T-cell (primary cell): ENCODE results near the gene PLEK. TPM values are rescaled to one million over a fixed set of nuclear protein-coding genes. Genes with fewer than 3 reads are reported as not detected.
A peak's percentile ranks its signal among the peaks of the same experiment; 100 is the strongest.

Source experiments
- ATAC-seq, 4 experiments: fragments of 200-7000 bp in 3 of 4; fragments of 150-1000 bp in 1 of 4; cut with Tn5 transposase; replicated peaks in 1 of 4; 1 replicate in 3 of 4; 2 replicates in 1 of 4; pipeline ENCODE4 v1.10.0; 2021; ENCODE audit warnings: moderate library complexity in 3 of 4, mild to moderate bottlenecking in 2 of 4, moderate number of reproducible peaks in 1 of 4
- CTCF ChIA-PET, 2 donors: fragments of 300-600 bp; sonication (Branson Sonifier 250); formaldehyde crosslinking; loops; one replicate each; lab custom pipeline; 2022; ENCODE audit warnings: antibody characterized with exemption in 2 of 2; lab: Charles Lee
- POLR2A ChIA-PET, 2 donors: fragments of 300-600 bp; sonication (Branson Sonifier 250); formaldehyde crosslinking; loops; one replicate each; lab custom pipeline; 2022; ENCODE audit warnings: antibody characterized with exemption in 2 of 2; lab: Charles Lee
- DNase-seq, 35 experiments: peaks; one replicate each; pipeline versions ENCODE4 v3.0.0 to v3.0.0-alpha.2; 2013 to 2023
- H3K27ac ChIP-seq: one replicate; pipeline ENCODE4 v1.5.1; 2013; ENCODE audit warnings: low read length
- H3K27me3 ChIP-seq, 2 experiments: replicated peaks in 1 of 2; 1 replicate in 1 of 2; 2 replicates in 1 of 2; pipeline versions ENCODE4 v1.6.1 to v1.7.0; 2013; ENCODE audit warnings: low read length in 1 of 2, mixed read lengths in 1 of 2; ENCODE audit not compliant: control insufficient read depth in 2 of 2, insufficient read depth in 2 of 2; ENCODE audit errors: extremely low read depth in 1 of 2
- H3K36me3 ChIP-seq, 2 donors: 1 replicate in 1 of 2; 2 replicates in 1 of 2; pipeline versions ENCODE4 v1.6.1 to v1.7.0; 2013; ENCODE audit warnings: low read length in 1 of 2; ENCODE audit not compliant: control insufficient read depth in 2 of 2, insufficient read depth in 1 of 2; ENCODE audit errors: extremely low read depth in 1 of 2
- H3K4me1 ChIP-seq, 2 experiments: 1 replicate in 1 of 2; 2 replicates in 1 of 2; pipeline versions ENCODE4 v1.6.1 to v1.7.0; 2013; ENCODE audit warnings: low read length in 2 of 2, mixed read lengths in 1 of 2; ENCODE audit not compliant: insufficient read depth in 2 of 2, control insufficient read depth in 1 of 2; ENCODE audit errors: extremely low read depth in 1 of 2
- H3K4me3 ChIP-seq, 2 donors: 1 replicate in 1 of 2; 2 replicates in 1 of 2; pipeline versions ENCODE4 v1.5.1 to v1.7.0; 2013; ENCODE audit warnings: mild to moderate bottlenecking in 2 of 2, low read length in 1 of 2, moderate library complexity in 1 of 2; ENCODE audit not compliant: control insufficient read depth in 1 of 2; ENCODE audit errors: extremely low read depth in 1 of 2
- H3K9me3 ChIP-seq: 2 replicates; pipeline ENCODE4 v1.7.0; 2013
- H3K27ac Mint-ChIP-seq, 2 donors: one replicate each; pipeline ENCODE4 v1.8.0; 2020 to 2021; ENCODE audit warnings: mild to moderate bottlenecking in 2 of 2, mixed read lengths in 2 of 2
- H3K27me3 Mint-ChIP-seq, 2 donors: one replicate each; pipeline ENCODE4 v1.8.0; 2021 to 2022; ENCODE audit warnings: mixed read lengths in 2 of 2
- H3K36me3 Mint-ChIP-seq: one replicate; pipeline ENCODE4 v1.8.0; 2021; ENCODE audit warnings: mixed read lengths
- H3K4me1 Mint-ChIP-seq, 3 donors: one replicate each; pipeline ENCODE4 v1.8.0; 2020 to 2022; ENCODE audit warnings: mixed read lengths in 3 of 3, mild to moderate bottlenecking in 1 of 3
- H3K4me3 Mint-ChIP-seq, 3 donors: one replicate each; pipeline ENCODE4 v1.8.0; 2020 to 2022; ENCODE audit warnings: mild to moderate bottlenecking in 3 of 3, mixed read lengths in 3 of 3, moderate library complexity in 3 of 3
- H3K9me3 Mint-ChIP-seq, 3 donors: one replicate each; pipeline ENCODE4 v1.8.0; 2020 to 2022; ENCODE audit warnings: mixed read lengths in 3 of 3
- WGBS: methylation state at CpG from one replicate; pipeline ENCODE4 v1.1.5; 2013; ENCODE audit warnings: missing lambda C conversion rate; ENCODE audit not compliant: insufficient coverage; 5-methylcytosine and 5-hydroxymethylcytosine counted together
- total RNA-seq, 35 experiments: library from RNA in 6 of 35; stranded (reverse) in 6 of 35; fragments of 120-200 nt in 1 of 35; gene quantifications; one replicate each; pipeline versions ENCODE4 v1.2.1 to v1.2.4 and lab custom pipeline; 2013 to 2026

PLEK gene
- total RNA-seq, 5 donors from 2014 or later (not counting 1 experiment from before 2014, with no cell fraction given) = 5.1 to 28.4 (median 13.6) TPM

- WGBS = 90% methylated on average over 2 of the region's 2 CpGs
- H3K27ac ChIP-seq = no peak overlapping the region
- Mint-ChIP-seq H3K9me3 (no peaks in the 10 kb centered on the region), H3K4me1 (peaks cover 8 to 56% (median 20%) of the 10 kb centered on the region in 3 donors), H3K27me3 (peaks cover 0 to 2% of the 10 kb centered on the region in 2 donors), H3K4me3 (no peak overlapping the region), H3K36me3 (no peaks in the 10 kb centered on the region), H3K27ac (no peak overlapping the region)
- no peaks in the 10 kb centered on the region for H3K27me3 ChIP-seq
- H3K36me3 ChIP-seq = no peaks in the 10 kb centered on the region
- ChIA-PET POLR2A (no interaction called here), CTCF (no interaction called here)
- DNase-seq (no peak), ATAC-seq (no peak)
- H3K9me3 ChIP-seq = no peaks in the 10 kb centered on the region
- peaks cover 0 to 29% of the 10 kb centered on the region in 2 experiments for H3K4me1 ChIP-seq
- H3K4me3 ChIP-seq = no peak overlapping the region
Observed at GRCh38 chr2:68413466-68413865, 48.4 kb downstream of the PLEK start.

GRCh38 chr2:68414452-68414851 is 49.4 kb downstream of the PLEK start:
- POLR2A ChIA-PET = no interaction called here

GRCh38 chr2:68414876-68415275 is 49.8 kb downstream of the PLEK start:
- Mint-ChIP-seq H3K36me3 (no peaks in the 10 kb centered on the region), H3K4me3 (no peak overlapping the region), H3K27ac (no peak overlapping the region), H3K4me1 (peaks cover 8 to 61% (median 20%) of the 10 kb centered on the region in 3 donors), H3K9me3 (no peaks in the 10 kb centered on the region), H3K27me3 (peaks cover 0 to 2% of the 10 kb centered on the region in 2 donors)
- ChIA-PET POLR2A (no interaction called here), CTCF (interaction anchor here in 1 of 2 donors (1.2 kb wide), 1 partner anchor 8 kb away, joined by 3 read pairs; no protein-coding TSS in a partner anchor)
- 82% methylated on average over 2 of the region's 3 CpGs for WGBS
- H3K4me3 ChIP-seq = no peak overlapping the region
- H3K9me3 ChIP-seq = no peaks in the 10 kb centered on the region
- DNase-seq = no peak
- no peak for ATAC-seq
- H3K27ac ChIP-seq = no peak overlapping the region
- peaks cover 0 to 40% of the 10 kb centered on the region in 2 experiments for H3K4me1 ChIP-seq
- H3K36me3 ChIP-seq = no peaks in the 10 kb centered on the region
- H3K27me3 ChIP-seq = no peaks in the 10 kb centered on the region

More at GRCh38 chr2:68414452-68414851, 49.4 kb downstream of the PLEK start:
- Mint-ChIP-seq H3K9me3 (no peaks in the 10 kb centered on the region), H3K4me3 (no peak overlapping the region), H3K36me3 (no peaks in the 10 kb centered on the region), H3K27me3 (peaks cover 0 to 2% of the 10 kb centered on the region in 2 donors), H3K27ac (no peak overlapping the region), H3K4me1 (peaks cover 8 to 60% (median 20%) of the 10 kb centered on the region in 3 donors)
- Histone ChIP-seq H3K4me1 (peaks cover 0 to 39% of the 10 kb centered on the region in 2 experiments), H3K27me3 (no peaks in the 10 kb centered on the region), H3K36me3 (no peaks in the 10 kb centered on the region), H3K9me3 (no peaks in the 10 kb centered on the region), H3K4me3 (no peak overlapping the region), H3K27ac (no peak overlapping the region)
- CTCF ChIA-PET = interaction anchor here in 1 of 2 donors (0.6 to 1.2 kb wide), 2 partner anchors 9 to 1399 kb away, joined by 3 read pairs; no protein-coding TSS in a partner anchor
- no peak for ATAC-seq
- DNase-seq = no peak

- no peak overlapping the region for H3K27ac Mint-ChIP-seq
- H3K27me3 Mint-ChIP-seq = peaks cover 0 to 2% of the 10 kb centered on the region in 2 donors
- peaks cover 0 to 40% of the 10 kb centered on the region in 2 experiments for H3K4me1 ChIP-seq
- H3K36me3 ChIP-seq = no peaks in the 10 kb centered on the region
- no peaks in the 10 kb centered on the region for H3K27me3 ChIP-seq
- no peak overlapping the region for H3K4me3 Mint-ChIP-seq
- H3K4me1 Mint-ChIP-seq = peaks cover 8 to 57% (median 19%) of the 10 kb centered on the region in 3 donors
- H3K4me3 ChIP-seq = no peak overlapping the region
- H3K9me3 ChIP-seq = no peaks in the 10 kb centered on the region
- H3K9me3 Mint-ChIP-seq = no peaks in the 10 kb centered on the region
- ChIA-PET CTCF (no interaction called here), POLR2A (no interaction called here)
- no peak overlapping the region for H3K27ac ChIP-seq
- DNase-seq (no peak), ATAC-seq (no peak)
- no peaks in the 10 kb centered on the region for H3K36me3 Mint-ChIP-seq
Observed at GRCh38 chr2:68415521-68415920, 50.4 kb downstream of the PLEK start.

- CTCF ChIA-PET = no interaction called here
- H3K4me3 Mint-ChIP-seq = no peak overlapping the region
- H3K36me3 Mint-ChIP-seq = no peaks in the 10 kb centered on the region
- Histone ChIP-seq H3K27me3 (no peaks in the 10 kb centered on the region), H3K27ac (no peak overlapping the region), H3K4me1 (peaks cover 0 to 40% of the 10 kb centered on the region in 2 experiments), H3K4me3 (no peak overlapping the region), H3K36me3 (no peaks in the 10 kb centered on the region), H3K9me3 (no peaks in the 10 kb centered on the region)
- H3K27ac Mint-ChIP-seq = no peak overlapping the region
- ATAC-seq (no peak), DNase-seq (no peak)
- peaks cover 0 to 2% of the 10 kb centered on the region in 2 donors for H3K27me3 Mint-ChIP-seq
- POLR2A ChIA-PET = no interaction called here
- H3K4me1 Mint-ChIP-seq = peaks cover 8 to 56% (median 19%) of the 10 kb centered on the region in 3 donors
- no peaks in the 10 kb centered on the region for H3K9me3 Mint-ChIP-seq
- 97% methylated on average over 8 of the region's 9 CpGs for WGBS
Observed at GRCh38 chr2:68416081-68416675, 51.1 kb downstream of the PLEK start.

GRCh38 chr2:68417926-68418325 is 52.8 kb downstream of the PLEK start:
- no peak overlapping the region for H3K4me3 Mint-ChIP-seq
- ChIA-PET CTCF (interaction anchor here in 1 of 2 donors (1.2 to 1.4 kb wide), 2 partner anchors 11 to 21 kb away, joined by 3 to 5 read pairs; no protein-coding TSS in a partner anchor), POLR2A (interaction anchor here in 1 of 2 donors (0.6 kb wide), 1 partner anchor 68 kb away, joined by 3 read pairs; no protein-coding TSS in a partner anchor)
- H3K27me3 ChIP-seq = no peaks in the 10 kb centered on the region
- H3K4me1 Mint-ChIP-seq = peaks cover 0 to 42% (median 9%) of the 10 kb centered on the region in 3 donors
- no peaks in the 10 kb centered on the region for H3K9me3 Mint-ChIP-seq
- DNase-seq (no peak), ATAC-seq (no peak)
- no CpG with 5 or more reads among the region's 1 CpG for WGBS
- no peak overlapping the region for H3K4me3 ChIP-seq
- no peaks in the 10 kb centered on the region for H3K36me3 Mint-ChIP-seq
- no peak overlapping the region for H3K27ac ChIP-seq
- no peaks in the 10 kb centered on the region for H3K9me3 ChIP-seq
- peaks cover 0 to 2% of the 10 kb centered on the region in 2 donors for H3K27me3 Mint-ChIP-seq
- H3K27ac Mint-ChIP-seq = peak overlapping the region in 1 of 2 donors; percentile 46
- peaks cover 0 to 33% of the 10 kb centered on the region in 2 experiments for H3K4me1 ChIP-seq
- no peaks in the 10 kb centered on the region for H3K36me3 ChIP-seq
